NCI-H526 (cell line): ENCODE data around the gene CCDC40.

Source experiments
- DNase-seq, 2 experiments: peaks; one replicate each; lab custom pipeline; 2025; lab: John Stamatoyannopoulos, UW

CCDC40 gene

DNA sequence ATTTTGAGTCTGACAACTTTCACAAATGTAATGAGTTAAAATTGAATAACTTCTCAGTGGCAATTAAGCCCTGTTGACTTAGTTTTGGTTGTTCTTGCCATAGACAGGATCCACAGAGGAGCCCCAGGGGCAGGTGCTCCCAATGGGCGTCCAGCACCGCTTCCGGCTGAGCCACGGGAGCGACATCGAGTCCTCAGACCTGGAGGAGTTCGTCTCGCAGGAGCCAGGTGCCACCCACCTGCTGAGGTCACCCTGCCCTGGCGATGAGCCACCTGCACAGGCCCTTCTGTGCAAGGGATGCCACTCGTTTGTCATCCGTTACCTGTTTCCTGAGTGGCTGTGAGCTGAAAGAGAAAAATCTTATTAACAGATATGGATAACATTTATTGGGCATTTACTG, 10.7 kb downstream of the CCDC40 start:
- DNase-seq: no peak

DNA sequence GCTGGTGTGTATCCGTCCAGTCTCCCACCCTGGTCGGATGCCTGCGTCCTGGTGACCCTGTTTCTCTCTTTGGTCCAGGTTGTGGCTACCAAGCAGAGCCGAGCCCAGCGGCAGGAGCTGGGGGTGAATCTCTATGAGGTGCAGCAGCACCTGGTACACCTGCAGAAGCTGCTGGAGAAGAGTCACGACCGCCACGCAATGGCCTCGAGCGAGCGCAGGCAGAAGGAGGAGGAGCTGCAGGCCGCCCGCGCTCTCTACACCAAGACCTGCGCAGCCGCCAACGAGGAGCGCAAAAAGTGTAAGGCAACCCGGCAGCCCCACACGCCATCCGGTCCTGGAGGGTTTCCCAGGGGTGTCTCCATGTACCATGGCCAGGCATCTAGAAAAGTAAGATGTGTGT, 13.5 kb downstream of the CCDC40 start:
- no peak for DNase-seq

- no peak for DNase-seq
These were observed 14.3 kb downstream of the CCDC40 start for GRCh38 chr17:80050706-80051105.

- DNase-seq: no peak
These were observed 15.2 kb downstream of the CCDC40 start for GRCh38 chr17:80051681-80052080.

DNA sequence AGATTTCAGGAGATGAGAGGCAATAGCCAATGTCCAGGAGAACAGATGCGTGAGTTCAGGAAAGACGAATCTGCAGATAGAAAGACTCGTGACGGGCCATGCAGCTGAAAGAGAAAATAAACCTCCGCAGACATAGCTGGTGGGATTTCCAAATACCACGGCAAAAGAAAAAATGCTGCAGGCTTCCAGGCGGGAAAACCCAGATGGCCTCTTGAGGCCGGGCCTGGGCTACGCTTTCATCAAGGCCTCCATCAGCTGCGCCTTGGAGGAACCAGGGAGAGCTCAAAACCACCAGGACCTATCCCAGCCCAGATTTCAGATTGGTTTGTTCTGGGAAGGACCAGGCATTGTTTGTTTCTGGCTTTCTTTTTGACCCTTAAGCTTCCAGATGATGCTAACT, 16.7 kb downstream of the CCDC40 start:
- no peak for DNase-seq

DNA sequence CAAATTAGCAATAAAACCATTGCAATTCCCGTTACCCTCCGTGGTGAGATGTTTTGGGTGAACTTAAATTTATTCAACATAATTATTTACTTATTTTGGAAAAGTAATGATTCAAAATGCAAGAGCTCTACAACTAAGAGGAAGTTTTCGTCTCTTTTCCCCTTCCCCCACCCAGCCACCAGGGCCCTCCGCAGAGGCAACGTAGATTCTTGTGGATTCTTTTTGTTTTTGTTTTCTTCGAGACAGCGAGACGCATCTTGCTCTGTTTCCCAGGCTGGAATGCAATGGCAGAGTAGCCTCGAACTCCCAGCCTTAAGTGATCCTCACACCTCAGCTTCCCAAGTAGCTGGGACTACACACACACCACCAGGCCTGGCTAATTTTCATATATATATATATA, 19.2 kb downstream of the CCDC40 start:
- no peak for DNase-seq

DNA sequence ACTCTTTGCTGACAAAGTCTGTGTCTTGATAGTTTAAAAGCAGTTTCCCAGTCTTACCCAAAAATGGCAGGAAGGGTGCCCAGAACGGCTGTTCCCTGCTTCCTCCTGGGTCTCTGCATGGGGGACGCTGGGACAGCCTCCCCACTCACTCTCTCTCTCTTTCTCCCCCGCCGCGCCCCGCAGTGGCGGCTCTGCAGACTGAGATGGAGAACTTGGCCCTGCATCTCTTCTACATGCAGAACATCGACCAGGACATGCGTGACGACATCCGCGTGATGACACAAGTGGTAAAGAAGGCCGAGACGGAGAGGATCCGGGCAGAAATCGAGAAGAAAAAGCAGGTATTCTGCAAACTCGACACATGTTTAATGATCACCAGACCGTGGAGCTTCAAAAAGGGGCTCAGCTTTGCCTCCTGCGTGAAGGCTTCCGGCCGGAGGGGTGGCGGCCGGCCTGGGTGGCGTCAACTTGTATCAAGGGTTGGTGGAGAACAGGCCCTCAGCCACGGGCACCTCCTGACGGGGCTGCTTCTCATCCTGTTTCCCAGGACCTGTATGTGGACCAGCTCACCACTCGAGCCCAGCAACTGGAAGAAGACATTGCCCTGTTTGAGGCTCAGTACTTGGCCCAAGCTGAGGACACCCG, 22.0 kb downstream of the CCDC40 start:
- DNase-seq: no peak

DNA sequence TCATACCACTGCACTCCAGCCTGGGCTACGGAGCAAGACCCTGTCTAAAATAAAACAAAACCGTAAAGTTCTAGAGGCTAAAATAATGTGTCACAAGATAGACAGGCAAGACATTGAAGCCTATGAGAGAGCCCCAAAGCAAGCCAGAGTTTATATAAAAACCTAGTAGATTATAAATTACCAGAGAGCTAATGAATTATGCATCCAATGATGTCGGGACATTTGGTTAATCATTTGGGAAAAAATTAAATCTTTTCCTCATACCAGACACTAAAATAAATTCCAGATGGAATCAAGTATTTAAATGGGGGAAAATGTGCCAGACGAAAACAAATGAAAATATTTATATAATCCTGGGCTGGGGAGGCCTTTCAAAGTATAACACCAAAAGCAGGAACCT, 24.2 kb downstream of the CCDC40 start:
- no peak for DNase-seq

GRCh38 chr17:80061421-80061820, 25.0 kb downstream of the CCDC40 start:
- DNase-seq: no peak

DNA sequence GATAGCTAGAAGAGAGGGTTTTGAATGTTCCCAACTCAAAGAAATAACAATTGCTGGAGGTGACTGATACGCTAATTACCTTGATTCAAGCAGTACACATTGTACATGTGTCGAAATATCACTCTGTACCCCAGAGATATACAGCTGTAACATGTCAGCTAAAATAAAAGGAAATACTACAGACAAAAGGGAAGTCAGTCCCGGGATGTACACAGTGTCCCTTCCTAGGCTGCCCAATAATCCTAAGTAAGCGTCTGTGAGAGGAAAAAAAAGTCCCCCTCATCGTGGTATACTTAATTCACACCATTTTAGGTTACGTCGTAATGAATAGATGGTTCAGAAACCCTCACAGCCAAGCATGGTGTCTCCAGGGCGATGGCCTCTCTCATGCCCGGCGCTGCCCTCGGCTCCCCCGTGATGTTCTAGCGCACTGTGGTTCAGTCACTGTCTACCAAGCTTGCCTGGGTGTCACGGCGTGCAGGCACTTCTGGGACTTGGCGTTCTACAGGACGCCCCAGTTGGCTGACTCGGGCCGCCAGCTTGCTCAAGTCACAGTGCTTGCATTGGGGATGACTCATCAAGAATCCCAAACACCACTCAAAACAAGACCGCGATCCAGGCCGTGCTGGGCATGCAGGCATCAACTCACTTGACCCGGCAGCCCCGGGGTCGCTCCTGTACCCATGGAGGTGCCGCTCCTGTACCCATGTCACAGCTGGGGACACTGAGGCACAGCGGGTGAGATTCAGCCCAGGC, 27.6 kb downstream of the CCDC40 start:
- DNase-seq: no peak

- DNase-seq: no peak
These were observed 28.3 kb downstream of the CCDC40 start for GRCh38 chr17:80064696-80065095.

- DNase-seq: no peak
These were observed 29.2 kb downstream of the CCDC40 start for GRCh38 chr17:80065478-80066170.

GRCh38 chr17:80067393-80067986, 31.0 kb downstream of the CCDC40 start:
- no peak for DNase-seq

DNA sequence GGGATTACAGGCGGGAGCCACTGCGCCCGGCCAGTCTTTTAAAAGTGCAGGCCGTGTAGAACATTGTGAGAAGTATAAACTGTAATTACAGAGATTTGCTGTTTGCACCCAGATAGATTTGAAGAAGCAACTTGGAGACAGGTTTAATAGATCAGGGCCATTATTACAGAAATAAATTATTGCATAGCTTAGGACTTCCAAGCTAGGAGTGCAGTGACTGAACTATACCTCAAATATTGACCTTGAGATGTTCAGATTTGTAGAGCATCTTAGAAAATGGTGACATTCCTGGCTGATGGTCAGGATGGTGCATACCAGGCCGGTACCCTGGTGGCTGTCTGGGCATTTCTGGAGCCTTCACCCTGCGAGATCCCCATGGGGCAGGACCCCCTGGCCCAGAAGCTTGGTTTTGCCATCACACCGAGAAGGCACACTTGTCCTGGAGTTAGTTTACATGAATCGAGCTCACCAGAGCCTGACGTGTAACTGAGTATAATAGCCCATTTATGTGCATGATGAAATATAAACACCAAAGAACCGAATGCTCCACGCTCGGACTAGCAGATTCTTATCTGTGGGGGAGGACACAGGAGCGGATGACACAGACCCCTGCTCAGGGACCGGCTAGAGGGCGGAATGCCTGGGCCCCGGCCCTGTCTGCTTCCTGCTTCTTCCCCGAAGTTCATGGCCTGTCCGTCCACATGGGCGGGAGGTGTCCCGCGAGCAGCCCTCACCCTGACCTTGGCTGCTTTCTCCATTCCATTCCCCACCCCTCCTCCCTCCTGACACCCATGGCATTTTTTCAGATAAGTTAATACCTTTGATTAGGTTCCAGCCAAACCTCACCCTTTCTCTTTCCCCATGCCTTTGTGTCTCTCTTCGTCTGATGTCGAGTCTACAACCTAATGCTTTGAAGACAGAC, 32.1 kb downstream of the CCDC40 start:
- DNase-seq: peak; percentile 44 to 52

GRCh38 chr17:80070375-80071115, 34.1 kb downstream of the CCDC40 start:
- no peak for DNase-seq

DNA sequence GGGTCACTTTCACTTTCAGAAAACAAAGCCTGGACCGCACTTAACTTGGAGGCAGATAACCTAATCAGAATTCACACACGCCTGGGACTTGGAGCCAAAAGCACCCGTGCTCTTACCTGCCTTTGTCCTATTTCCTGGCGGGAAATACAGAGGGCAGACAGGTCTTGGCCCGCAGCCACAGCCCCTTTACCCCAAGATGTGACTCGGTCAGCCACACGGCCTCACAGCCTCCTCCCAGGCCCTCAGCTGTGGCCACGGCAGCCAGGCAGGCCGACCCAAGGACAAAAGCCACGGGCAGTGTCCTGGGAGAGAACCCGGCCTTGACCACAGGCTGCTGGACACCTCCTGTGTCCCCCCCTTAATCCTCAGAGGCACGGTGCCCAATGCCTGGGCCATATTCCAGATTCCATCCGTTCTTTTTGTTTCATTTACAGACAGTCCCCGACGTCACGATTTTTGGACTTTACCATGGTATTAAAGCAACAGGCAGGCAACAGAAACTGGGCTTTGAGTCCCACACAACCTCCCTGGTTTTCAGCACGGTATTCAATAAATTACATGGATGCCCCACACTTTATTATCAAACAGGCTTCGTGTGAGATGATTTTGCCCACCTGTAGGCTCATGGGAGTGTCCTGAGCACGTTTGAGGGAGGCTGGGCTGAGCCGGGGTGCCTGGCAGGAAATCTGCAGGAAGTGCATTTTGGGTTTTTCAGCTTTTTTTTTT, 34.8 kb downstream of the CCDC40 start:
- no peak for DNase-seq

DNA sequence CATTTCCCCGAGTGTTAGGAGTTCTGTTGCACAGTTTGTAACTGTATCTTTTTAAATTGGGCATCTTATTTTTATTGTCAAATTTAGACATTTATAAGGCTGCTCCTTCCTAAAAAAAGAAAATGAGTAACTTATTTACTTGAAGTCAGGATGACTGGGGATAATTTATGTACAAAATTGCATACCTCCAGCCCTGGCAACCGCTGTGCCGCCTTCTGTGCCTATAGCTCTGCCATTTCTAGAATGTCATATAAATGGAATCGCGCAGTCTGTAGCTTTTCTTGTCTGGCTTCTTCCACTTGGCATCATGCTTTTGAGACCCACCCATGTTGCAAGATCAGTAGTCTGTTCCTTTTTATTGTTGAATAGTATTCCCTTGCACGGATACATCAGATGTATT, 36.0 kb downstream of the CCDC40 start:
- DNase-seq: no peak

- DNase-seq: no peak
These were observed 43.6 kb downstream of the CCDC40 start for GRCh38 chr17:80080081-80080480.

GRCh38 chr17:80081596-80081995, 45.2 kb downstream of the CCDC40 start:
- no peak for DNase-seq

GRCh38 chr17:80082403-80083135, 46.1 kb downstream of the CCDC40 start:
- DNase-seq: peak; percentile 57 to 87
